HG03097 (cell line): ENCODE measurements around the gene INAVA.

Experiments
- ATAC-seq: cut with Tn5 transposase; IDR thresholded peaks from one replicate; pipeline ENCODE4 v1.9.1; 2021; ENCODE audit not compliant: unreplicated experiment, low FRiP score

The INAVA gene, protein sequence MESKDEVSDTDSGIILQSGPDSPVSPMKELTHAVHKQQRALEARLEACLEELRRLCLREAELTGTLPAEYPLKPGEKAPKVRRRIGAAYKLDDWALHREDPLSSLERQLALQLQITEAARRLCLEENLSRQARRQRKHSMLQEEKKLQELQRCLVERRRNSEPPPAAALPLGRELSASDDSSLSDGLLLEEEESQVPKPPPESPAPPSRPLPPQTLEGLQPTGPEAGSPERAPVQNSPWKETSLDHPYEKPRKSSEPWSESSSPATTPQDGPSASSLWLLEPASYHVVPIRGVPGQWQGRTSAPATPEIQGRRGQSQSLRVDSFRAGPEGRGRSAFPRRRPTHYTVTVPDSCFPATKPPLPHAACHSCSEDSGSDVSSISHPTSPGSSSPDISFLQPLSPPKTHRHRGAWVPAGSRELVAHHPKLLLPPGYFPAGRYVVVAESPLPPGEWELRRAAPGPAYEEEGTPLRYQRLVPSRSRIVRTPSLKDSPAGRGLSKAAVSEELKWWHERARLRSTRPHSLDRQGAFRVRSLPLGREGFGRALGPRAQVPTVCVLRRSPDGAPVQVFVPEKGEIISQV

DNA sequence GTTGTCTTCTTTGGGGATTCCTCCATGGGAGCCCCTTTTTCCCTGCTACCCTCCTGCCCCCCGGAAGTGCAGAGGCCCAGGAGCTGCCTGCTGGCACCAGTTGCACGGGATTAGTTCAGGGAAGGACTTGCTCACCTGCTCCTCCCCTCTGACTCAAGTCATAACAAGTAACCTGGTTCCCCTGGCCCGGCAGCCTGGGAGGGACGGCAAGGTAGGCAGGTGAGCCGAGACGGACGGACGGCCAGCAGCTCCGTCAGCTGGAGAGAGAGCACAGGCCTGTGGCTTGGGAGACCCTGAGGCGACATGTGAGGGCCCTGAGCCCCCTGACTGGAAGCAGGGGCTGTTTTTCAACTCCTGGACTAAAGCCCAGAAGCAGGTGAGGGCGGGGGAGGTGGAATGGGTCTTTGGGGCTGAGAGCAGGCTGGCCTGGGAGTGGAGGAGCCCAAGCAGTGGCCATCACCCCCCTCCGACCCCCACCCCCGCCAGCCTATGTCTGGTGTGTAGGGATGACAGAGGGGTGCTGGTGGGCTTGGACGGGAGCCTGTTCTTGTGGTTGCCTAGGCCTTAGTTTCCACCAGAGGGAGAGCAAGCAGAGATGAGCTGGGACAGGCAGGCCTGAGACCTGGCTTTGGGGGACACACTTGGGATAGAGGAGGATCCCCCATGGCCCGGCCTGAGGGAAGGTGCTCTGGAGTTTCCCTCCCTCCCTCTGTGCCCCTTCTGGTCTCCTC is at the start of gene INAVA:
Gene INAVA, plus strand, starts transcription at position 189 of the 731 bp plus-strand sequence. CDS start 3,501 bp downstream, outside the sequence.
- no peak for ATAC-seq

DNA sequence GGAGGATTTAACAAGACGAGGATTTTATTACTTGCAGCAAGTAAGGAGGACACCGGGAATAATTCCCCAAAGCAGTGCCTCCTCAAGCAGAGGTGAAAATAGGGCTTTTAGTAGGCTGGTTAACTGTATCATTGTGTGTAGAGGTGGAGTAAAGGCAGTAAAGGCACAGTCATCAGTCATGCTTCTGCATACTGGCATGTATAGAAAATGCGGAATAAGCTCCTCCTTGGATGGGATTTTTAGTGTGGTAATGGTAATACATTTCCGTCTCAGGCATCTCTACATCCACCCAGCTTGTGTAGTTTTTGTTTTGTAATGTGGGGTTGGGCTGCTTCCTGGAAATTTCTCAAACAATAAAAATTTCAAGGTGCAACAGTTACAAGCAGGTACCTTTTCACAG is 49.3 kb upstream of the INAVA start:
- no peak for ATAC-seq

DNA sequence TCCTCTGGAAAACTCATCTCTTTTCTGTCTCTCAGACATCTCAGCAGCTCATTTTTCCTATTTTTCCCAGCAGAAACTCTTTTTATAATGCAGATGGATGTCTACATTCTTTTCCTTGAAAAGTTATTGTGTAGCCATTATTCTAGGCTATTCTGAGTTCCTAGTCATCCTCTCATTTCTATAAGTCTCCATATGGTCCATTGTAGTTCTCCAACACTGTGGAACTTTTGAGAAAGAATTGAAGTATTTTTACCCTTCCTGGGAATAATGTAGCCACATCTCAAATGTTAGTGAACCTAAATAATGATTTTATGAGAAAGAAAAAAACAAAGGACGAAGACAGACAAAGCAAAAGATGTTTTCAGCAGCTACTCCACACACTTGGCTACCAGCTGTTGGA is 48.3 kb upstream of the INAVA start:
- ATAC-seq: no peak

DNA sequence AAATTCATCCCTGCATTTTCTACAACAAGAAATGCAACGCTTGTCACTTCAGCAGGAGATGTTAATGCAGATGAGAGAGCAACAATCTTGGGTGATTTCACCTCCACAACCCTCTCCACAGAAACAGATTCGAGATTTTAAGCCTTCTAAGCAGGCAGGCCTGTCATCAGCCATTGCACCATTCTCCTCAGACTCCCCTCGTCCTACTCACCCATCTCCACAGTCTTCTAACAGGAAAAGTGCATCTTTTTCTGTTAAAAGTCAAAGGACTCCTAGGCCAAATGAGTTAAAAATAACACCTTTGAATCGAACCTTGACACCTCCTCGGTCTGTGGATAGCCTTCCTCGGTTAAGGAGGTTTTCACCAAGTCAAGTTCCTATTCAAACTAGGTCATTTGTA is 45.3 kb upstream of the INAVA start:
- no peak for ATAC-seq

DNA sequence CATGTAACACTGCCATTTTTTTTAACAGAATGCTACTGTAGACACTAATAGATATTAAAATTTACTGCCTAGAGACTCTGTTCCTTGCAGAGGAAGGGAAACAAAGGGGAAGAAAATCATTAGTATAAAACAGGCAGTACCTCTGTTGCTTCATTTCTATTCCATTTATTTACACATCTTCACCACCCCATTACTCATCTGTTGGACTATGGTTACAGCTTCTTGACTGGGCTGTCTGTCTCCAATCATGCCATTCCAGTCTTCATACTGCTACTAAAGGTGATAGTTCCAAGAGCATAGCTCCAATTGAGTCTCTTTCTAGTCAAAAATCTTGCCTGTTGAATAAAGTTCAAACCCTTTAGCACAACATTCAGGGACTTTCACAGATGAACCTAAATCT is 44.1 kb upstream of the INAVA start:
- no peak for ATAC-seq

DNA sequence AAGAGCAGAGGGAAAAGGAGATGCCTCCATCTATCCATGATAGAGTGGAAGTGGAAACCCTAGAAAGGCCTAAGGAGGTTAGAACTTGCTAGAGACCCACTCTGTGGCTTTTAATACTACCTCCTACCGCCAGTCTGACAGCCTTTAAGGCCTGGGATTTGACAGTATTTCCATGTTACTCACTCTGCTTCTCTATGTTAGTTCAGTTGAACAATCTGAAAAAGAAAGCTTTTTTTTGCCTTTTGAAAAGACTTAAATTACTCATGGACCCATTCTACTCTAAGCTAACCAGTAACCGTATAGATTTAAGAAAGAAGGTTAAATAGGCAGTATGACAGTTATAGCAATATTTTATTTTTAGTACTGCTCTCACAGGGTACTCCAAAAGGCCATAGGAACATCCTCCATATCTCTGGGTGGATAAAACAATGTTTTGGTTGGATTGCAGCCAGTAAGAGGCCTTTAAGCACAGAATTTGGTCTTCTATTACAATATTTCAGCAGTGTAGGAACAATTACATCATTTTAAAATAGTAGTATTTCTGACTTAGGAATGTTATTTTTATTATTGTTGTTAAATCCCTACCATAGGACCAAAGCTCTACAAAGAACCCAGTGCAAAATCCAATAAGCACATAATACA is 37.9 kb upstream of the INAVA start:
- no peak for ATAC-seq

DNA sequence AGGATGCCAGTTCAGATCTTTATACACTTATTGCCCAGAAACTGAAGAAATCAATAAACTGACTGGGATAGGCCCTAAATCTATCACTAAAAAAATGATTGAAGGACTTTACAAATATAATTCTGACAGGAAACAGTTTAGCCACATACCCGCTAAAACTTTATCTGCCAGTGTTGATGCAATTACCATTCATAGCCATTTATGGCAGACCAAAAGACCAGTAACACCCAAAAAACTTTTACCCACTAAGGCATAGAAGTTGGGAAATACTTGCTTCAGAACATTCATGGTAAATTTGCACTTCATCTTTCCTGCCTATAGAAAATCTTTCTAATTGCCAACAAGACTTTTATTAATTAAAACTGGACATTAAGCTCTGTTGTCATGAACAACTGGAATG is 36.9 kb upstream of the INAVA start:
- ATAC-seq: no peak

DNA sequence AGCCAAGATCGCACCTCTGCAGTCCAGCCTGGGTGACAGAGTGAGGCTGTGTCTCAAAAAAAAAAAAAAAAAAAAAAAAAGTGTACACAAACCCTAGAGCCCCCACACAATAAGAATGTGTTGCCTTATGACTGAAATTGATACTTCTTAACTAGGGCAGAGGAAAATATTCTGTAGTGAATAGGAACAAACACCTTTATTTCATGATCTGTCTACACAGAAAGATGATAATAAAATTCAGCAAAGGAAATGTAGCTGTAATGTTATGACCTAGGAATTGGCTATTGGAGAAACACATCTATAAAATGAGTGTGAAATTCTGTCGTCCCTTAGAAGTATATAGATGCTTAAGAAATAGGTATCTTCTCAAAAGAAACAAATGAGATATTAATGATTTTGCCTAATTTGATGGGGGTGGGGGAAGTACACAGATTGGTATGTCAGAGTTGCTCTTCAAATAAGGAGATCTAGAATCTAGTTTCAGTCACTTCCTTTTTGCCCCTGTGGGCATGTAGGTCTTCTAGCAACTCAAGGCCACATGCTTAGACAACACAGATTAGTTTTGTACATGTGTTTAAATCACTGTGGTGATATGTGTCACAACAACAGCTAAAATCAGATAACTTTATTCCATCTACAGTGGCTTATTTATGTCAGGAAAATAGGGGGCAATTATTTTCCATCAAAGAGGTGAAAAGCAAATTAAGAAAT is 32.6 kb upstream of the INAVA start:
- no peak for ATAC-seq

DNA sequence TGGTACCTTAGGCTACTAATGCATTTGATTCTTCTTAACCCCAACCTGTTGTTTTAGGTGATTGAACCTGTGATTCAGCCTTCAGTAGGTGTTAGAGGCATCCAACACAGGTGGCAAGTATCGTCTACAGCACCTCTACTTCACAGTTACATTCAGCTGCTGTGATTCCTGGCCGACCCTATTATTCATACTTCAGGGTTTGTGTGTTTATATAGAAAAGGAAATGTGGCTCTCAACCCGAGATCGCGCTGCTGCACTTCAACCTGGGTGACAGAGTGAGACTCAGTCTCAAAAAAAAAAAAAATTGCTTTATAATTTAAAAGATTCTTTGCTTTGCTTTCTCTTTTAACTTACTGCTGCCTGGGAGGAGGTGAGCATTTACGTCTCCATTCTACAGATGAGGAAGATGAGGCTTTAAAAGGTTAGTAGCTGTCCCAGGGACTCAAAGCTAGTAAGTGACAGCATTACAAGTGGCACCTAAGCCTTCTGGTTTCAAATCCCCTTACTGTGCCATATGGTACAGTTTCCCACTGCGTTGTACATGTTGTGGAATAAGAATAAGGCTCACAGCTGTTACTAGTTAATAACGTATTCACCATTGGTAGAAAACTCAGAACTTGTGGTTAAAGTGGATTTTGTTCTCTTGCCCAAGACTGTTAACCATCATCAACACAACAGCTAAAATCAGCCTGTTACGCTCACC is 31.8 kb upstream of the INAVA start:
- ATAC-seq: no peak

DNA sequence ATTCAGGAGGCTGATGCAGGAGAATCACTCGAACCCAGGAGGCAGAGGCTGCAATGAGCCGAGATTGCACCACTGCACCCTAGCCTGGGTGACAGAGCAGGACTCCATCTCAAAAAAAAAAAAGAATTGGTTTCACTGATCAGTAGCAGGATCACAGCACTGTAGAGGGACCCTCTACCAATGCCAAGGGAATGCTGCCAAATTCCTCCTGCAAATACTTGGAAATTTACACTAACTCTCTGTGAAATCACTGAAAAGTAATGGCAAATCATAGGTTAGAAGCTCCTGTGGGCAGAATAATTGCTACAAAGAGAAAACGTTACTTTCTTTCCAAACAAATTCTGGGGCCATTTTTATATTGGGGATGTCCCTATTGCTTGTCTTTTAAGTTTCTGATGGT is 28.6 kb upstream of the INAVA start:
- ATAC-seq: no peak

DNA sequence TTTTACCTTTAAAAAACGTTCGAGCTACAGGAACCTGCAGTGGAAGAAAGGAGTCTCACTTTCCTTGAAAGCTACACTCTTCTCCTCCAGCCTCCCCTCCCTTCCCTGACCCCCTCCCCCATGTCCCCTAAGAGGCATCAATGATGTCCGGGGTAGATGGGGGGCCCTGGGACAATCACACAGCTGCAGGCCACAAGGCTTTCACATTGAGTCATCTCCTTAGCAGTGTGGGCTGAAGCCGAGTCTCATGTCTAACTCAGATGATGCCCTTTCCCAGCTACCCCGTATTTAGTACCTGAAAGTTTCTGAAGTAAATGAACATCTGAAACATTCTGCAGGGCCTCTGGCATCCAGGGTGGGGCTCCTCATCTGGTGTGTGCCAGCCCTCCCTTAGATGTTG is 28.2 kb upstream of the INAVA start:
- ATAC-seq: peak; percentile 83

DNA sequence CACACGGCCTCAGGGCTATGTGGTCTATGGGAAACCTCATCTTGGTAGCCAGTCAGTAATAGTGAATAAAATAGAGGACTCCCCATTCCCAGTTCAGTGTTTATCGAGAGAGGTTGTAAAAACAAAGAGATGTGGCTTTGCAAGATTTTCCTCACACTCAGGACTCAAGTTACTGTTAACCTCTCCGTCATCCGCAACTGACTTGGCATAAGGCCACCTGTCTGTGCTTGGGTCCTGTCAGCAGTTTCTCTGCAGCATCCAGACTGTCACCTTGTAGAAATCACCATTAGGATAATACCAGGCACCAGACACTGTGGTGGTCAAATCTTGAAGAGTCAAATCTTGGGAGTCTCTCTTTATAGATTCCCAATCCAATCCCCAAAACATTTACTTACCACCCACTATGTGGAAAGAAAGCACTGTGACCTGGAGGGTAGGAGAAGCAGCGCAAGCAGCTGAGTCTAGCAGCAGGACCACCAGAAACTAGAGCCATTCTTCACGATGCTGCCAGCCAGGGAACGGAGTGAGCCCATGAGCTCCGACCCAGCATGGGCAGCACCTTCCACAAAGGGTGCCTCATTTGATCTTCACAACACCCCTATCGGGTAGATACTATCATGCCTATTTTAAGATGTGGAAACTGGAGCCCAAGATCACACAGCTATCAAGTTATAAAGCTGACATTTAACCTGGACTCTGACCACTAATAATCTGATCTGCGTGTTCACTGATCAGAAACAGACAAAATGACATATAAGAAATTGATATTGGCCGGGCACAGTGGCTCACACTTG is 27.5 kb upstream of the INAVA start:
- no peak for ATAC-seq

DNA sequence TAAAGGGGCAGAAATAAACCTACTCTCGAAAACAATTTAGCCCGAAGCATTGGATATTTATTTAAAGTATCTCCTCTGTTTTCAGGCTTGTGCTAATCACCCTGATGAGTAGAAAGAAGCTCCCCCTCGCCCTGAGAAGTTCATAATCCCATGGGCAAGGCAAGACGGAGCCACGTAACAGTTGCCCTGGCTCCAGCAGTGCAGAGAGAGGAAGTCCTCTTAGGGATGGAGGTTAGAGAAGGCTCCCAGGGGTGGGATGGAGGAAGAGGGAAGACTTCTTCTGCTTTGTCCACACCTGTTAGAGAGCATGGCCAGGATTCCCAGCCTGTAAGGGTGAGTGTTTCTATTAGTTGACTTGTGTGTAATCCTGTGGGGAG is 25.3 kb upstream of the INAVA start:
- no peak for ATAC-seq

DNA sequence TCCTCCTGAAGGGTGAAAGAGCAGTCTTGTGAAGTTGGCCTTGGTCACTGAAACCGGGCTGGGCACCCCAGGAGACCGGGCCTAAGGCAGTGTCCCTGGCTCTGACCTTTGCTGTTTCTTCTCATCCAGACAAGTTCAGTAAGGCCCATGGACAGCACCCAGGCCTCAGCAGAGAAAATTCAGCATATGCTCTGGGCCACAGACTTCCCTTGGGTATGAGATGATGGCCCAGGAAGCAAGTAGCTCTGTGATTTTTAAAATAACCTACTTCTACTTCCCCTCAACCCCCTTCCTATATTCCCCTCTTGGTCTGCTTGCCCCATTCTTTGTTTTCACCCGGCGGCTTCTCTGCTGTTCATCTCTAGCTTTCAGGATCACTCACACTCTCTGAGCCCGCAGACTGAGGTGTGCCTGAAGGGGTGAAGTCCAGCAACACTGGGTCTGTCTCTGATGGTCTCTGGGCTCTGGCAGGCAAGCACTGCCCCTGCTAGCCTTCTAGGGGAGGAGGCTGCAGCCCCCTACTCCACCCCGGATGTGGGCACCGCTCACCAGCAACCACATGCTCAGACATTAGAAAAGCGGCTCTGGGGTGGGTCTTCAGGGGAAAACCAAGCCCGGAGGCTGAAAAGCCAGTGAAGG is 24.8 kb upstream of the INAVA start:
- ATAC-seq: peak; percentile 41

DNA sequence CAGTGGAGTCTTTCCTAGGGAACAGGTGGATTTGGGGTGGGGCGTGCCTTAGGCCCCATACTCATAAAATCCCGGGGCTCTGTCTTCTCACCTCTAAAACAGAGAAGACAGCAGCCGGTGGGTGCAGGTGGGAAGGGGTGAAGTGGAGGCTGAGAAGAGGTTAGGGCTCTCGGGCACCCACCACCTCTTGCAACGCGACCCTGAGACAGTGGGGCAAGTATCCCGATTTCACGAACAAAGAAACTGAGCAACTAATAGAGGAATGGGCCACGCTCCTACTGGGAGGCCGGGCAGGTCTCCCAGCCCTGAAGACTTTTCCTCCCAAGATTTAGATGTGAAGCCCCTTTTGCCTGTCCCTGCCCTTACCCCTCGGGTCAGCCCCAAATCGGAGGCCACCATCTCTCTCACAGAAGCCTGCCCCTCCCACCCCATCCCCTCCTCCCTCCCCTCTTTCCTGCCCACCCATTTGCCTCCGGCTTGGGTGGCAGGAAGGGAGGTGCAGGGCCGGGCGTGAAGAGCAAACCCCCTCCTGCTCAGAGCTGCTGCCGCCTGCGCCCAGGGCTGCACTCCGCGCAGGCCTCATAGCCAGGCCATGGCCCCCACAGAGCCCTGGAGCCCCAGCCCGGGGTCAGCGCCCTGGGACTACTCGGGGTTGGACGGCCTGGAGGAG is 22.1 kb upstream of the INAVA start, which contains the start of gene GPR25:
Gene GPR25, plus strand, starts transcription at position 536 of the 670 bp plus-strand sequence. Its CDS starts 57 bp downstream, at position 593.
- ATAC-seq: no peak

DNA sequence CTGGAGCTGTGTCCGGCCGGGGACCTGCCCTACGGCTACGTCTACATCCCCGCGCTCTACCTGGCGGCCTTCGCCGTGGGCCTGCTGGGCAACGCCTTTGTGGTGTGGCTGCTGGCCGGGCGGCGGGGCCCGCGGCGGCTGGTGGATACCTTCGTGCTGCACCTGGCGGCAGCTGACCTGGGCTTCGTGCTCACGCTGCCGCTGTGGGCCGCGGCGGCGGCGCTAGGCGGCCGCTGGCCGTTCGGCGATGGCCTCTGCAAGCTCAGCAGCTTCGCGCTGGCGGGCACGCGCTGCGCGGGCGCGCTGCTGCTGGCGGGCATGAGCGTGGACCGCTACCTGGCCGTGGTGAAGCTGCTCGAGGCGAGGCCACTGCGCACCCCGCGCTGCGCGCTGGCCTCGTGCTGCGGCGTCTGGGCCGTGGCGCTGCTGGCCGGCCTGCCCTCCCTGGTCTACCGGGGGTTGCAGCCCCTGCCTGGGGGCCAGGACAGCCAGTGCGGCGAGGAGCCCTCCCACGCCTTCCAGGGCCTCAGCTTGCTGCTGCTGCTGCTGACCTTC is 21.5 kb upstream of the INAVA start:
- no peak for ATAC-seq

DNA sequence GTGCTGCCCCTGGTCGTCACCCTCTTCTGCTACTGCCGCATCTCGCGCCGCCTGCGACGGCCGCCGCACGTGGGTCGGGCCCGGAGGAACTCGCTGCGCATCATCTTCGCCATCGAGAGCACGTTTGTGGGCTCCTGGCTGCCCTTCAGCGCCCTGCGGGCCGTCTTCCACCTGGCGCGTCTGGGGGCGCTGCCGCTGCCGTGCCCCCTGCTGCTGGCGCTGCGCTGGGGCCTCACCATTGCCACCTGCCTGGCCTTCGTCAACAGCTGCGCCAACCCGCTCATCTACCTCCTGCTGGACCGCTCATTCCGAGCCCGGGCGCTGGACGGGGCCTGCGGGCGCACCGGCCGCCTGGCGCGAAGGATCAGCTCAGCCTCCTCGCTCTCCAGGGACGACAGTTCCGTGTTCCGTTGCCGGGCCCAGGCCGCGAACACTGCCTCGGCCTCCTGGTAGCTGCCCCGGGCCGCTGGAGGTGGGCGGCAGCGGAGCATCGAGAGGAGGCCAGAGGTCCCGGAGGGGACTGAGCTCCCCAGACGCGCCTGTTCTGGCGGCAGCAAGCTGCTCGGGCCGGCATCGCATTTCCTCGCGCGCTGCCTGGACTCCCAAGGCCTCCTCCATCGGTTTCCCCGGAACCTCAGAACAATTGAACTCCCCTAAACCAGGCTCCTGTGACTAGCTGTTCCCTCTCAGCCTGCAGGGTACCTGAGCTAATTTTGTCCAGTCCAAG is 20.9 kb upstream of the INAVA start:
- ATAC-seq: no peak
